Glutamatergic neuron (in vitro differentiated cells): ENCODE measurements around the gene TEX53. TPM values are rescaled to one million over a fixed set of nuclear protein-coding genes. Genes with fewer than 3 reads are reported as not detected.

Source experiments
- DNase-seq: peaks from one replicate; pipeline ENCODE4 v3.0.0; 2022
- H3K27ac Mint-ChIP-seq: one replicate; pipeline ENCODE4 v1.8.0; 2020; ENCODE audit warnings: mild to moderate bottlenecking, mixed read lengths, inconsistent platforms; ENCODE audit not compliant: unreplicated experiment
- H3K27me3 Mint-ChIP-seq: one replicate; pipeline ENCODE4 v1.8.0; 2020; ENCODE audit warnings: mild to moderate bottlenecking, moderate library complexity, mixed read lengths, inconsistent platforms; ENCODE audit not compliant: unreplicated experiment
- H3K36me3 Mint-ChIP-seq: one replicate; pipeline ENCODE4 v1.8.0; 2020; ENCODE audit warnings: mild to moderate bottlenecking, mixed read lengths, inconsistent platforms; ENCODE audit not compliant: unreplicated experiment
- H3K4me1 Mint-ChIP-seq: one replicate; pipeline ENCODE4 v1.8.0; 2020; ENCODE audit warnings: mild to moderate bottlenecking, low read depth, mixed read lengths, inconsistent platforms; ENCODE audit not compliant: unreplicated experiment
- H3K4me3 Mint-ChIP-seq: one replicate; pipeline ENCODE4 v1.8.0; 2020; ENCODE audit warnings: mild to moderate bottlenecking, mixed read lengths, inconsistent platforms; ENCODE audit not compliant: unreplicated experiment
- H3K9me3 Mint-ChIP-seq: one replicate; pipeline ENCODE4 v1.8.0; 2020; ENCODE audit warnings: mild to moderate bottlenecking, moderate library complexity, mixed read lengths, inconsistent platforms; ENCODE audit not compliant: unreplicated experiment
- long read RNA-seq: library from polyadenylated mRNA; unstranded; transcript quantifications from one replicate; pipeline ENCODE4 v2.0.0, GENCODE V29; 2020; ENCODE audit not compliant: unreplicated experiment
- total RNA-seq: library from RNA; stranded (reverse); fragmentation: NEBNext Ultra II Directional; extraction: Animal tissue kit (Norgen Biotek cat#: 25700); gene quantifications from one replicate; pipeline ENCODE4 v1.2.1, GENCODE V29; 2021; ENCODE audit not compliant: unreplicated experiment
- TF ChIP-seq, protein P1 (sequence below): fragments of 200-600 bp; sonication (generic); IDR thresholded peaks from one replicate; pipeline ENCODE4 v1.5.0; 2021; ENCODE audit not compliant: partially characterized antibody, unreplicated experiment

TEX53 gene
- not detected for total RNA-seq
- long read RNA-seq = 0 reads

GRCh38 chr9:114657705-114658104 lies at the start of gene TEX53:
TEX53 (minus strand) TSS chr9:114657805; CDS start chr9:114657774, 31 bp downstream.
- Mint-ChIP-seq H3K4me3 (no peak within 1 kb of the TSS), H3K9me3 (no peaks in the 10 kb centered on the region), H3K27me3 (peaks cover 1% of the 10 kb centered on the region), H3K4me1 (no peaks in the 10 kb centered on the region), H3K27ac (no peak within 1 kb of the TSS), H3K36me3 (no peaks in the 10 kb centered on the region)
- TF ChIP-seq, protein P1, sequence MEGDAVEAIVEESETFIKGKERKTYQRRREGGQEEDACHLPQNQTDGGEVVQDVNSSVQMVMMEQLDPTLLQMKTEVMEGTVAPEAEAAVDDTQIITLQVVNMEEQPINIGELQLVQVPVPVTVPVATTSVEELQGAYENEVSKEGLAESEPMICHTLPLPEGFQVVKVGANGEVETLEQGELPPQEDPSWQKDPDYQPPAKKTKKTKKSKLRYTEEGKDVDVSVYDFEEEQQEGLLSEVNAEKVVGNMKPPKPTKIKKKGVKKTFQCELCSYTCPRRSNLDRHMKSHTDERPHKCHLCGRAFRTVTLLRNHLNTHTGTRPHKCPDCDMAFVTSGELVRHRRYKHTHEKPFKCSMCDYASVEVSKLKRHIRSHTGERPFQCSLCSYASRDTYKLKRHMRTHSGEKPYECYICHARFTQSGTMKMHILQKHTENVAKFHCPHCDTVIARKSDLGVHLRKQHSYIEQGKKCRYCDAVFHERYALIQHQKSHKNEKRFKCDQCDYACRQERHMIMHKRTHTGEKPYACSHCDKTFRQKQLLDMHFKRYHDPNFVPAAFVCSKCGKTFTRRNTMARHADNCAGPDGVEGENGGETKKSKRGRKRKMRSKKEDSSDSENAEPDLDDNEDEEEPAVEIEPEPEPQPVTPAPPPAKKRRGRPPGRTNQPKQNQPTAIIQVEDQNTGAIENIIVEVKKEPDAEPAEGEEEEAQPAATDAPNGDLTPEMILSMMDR = no peak
- no peak for DNase-seq

DNA sequence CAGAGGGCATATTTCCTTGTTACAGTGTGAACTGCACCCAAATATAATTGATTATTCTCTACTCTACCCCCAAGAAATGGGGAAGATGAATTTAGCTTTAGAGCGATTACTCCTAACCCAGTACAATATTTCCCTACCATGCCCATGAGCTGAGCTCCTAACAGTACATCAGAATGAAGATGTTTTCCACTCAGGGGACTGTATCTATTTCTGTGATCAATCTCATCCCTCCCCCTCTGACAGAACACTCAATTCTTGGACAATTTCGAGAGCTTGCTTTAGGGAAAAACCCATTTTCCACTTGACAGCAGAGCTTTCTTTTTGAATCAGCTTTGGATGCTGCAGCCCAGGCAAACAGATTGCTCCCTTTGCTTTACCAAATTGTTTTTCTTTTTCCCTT lies 49.1 kb upstream of the TEX53 start:
- DNase-seq = no peak
- TF ChIP-seq, protein P1 = no peak
- Mint-ChIP-seq H3K4me3 (no peak overlapping the region), H3K36me3 (no peaks in the 10 kb centered on the region), H3K9me3 (peaks cover 6% of the 10 kb centered on the region), H3K27ac (no peak overlapping the region), H3K27me3 (peaks cover 3% of the 10 kb centered on the region), H3K4me1 (peaks cover 10% of the 10 kb centered on the region)

- H3K9me3 Mint-ChIP-seq = peaks cover 2% of the 10 kb centered on the region
- H3K27ac Mint-ChIP-seq = no peak overlapping the region
- no peak overlapping the region for H3K4me3 Mint-ChIP-seq
- TF ChIP-seq, protein P1 = no peak
- H3K27me3 Mint-ChIP-seq = no peaks in the 10 kb centered on the region
- DNase-seq = no peak
- no peaks in the 10 kb centered on the region for H3K4me1 Mint-ChIP-seq
- peaks cover 4% of the 10 kb centered on the region for H3K36me3 Mint-ChIP-seq
These were observed 44.4 kb upstream of the TEX53 start for GRCh38 chr9:114701988-114702387.

GRCh38 chr9:114697951-114698351 lies 40.3 kb upstream of the TEX53 start:
- TF ChIP-seq, protein P1 = no peak
- peaks cover 4% of the 10 kb centered on the region for H3K36me3 Mint-ChIP-seq
- no peaks in the 10 kb centered on the region for H3K27me3 Mint-ChIP-seq
- no peak for DNase-seq
- no peaks in the 10 kb centered on the region for H3K4me1 Mint-ChIP-seq
- no peak overlapping the region for H3K27ac Mint-ChIP-seq
- H3K9me3 Mint-ChIP-seq = peaks cover 2% of the 10 kb centered on the region
- H3K4me3 Mint-ChIP-seq = no peak overlapping the region

DNA sequence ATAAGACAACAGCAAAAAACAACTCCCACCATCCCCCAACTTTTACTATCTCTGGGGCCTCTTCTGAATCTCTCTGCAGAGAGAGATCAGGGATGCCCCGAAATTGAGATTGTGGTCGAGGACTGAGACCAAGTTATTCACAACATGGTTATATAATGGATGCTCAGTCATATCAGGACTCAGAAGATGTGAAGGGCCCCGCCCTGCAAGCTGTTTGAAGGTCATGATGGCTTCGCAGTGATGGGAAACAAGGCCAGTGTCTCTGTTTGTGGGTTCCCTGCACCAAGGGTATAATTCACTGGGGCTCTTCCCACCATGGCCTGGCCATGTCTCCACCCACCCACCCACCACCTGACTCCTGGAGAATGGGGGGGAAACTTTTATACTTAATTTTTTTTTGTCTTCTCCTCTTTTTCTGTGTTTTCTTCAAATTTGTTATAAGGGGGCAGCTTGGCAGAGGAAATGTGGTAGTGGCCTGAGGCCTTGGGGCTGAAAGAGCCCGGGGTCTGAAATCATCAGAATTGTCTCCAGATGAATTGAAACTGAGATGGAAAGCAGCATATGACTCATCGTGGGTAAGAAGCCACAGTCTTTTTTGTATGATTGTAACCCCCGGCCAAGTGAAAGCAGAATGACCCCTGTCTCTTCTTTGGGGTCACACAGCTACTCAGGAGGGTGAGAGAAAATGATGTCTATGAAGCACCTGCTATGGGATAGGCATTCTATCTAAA lies 39.4 kb upstream of the TEX53 start:
- peaks cover 2% of the 10 kb centered on the region for H3K9me3 Mint-ChIP-seq
- no peak overlapping the region for H3K27ac Mint-ChIP-seq
- H3K4me3 Mint-ChIP-seq = no peak overlapping the region
- TF ChIP-seq, protein P1 = no peak
- H3K36me3 Mint-ChIP-seq = peaks cover 4% of the 10 kb centered on the region
- no peaks in the 10 kb centered on the region for H3K27me3 Mint-ChIP-seq
- DNase-seq = no peak
- no peaks in the 10 kb centered on the region for H3K4me1 Mint-ChIP-seq
